Measurements from ENCODE around the gene CIB4.

The CIB4 gene

GRCh38 chr2:26607698-26608097, 33.5 kb downstream of the CIB4 start:
- DNase-seq (ENCODE audit: low read depth in 2 of 2), result no peak

DNA sequence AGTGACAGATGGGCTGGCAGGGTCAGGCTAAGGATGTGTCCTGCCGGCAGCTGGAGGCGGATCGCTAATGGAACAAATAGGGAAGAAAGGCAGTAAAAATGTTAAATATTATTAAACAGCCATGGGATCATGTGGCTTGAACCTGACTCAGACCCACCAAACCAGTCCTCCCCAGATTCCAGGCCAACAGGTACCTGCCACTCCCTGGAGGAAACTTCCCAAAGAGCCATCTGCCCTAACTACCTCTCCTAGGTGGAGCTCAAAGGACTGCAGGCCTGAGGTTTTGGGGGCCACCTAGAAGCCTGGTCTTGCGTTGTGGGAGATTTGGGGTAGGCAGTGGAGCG, 34.3 kb downstream of the CIB4 start:
- DNase-seq (ENCODE audit: low read depth in 2 of 2), result no peak

- no peak for DNase-seq (ENCODE audit: low read depth in 2 of 2)
Measured at GRCh38 chr2:26605999-26606846, 34.9 kb downstream of the CIB4 start.

- no peak for DNase-seq (ENCODE audit: low read depth in 2 of 2)
Measured at GRCh38 chr2:26605195-26605998, 35.8 kb downstream of the CIB4 start.

- no peak for DNase-seq (ENCODE audit: low read depth in 2 of 2)
Measured at GRCh38 chr2:26602575-26602974, 38.6 kb downstream of the CIB4 start.

DNA sequence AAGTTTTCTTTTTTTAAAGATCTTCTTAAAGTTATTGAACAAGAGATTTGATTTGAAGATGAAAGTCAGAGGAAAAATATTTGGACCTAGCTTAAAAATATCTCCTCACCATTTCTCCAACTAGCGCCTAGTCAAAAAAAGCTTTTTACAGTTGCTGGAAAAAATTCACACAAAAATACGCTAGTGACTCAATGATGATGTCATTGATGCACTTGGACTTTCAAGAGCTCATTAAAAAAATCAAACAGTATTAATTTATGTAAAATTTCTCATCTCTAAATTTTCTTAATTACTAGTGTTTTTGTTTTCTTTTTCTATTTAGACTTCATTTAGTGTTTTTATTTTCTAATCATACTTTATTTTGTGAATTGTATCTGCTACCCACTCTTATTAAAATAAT, 41.8 kb downstream of the CIB4 start:
- no peak for DNase-seq (ENCODE audit: low read depth in 2 of 2)

DNA sequence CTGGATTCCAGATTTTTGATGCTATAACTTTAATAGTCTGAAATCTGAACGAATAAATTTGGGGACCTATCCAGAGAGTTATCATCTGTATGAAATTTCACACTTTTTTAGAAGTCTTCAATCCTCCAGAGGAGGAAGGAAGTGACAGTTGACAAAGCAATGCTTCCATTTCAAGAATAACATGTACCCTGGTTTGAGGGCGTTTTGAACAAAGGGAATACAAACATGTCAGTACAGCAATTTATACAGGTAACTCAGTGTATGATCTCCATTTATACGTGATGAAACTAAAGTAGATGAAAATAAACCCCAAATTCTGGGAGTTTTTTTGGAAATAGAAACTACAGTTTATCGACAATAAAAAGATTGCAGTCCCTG, 42.2 kb downstream of the CIB4 start:
- DNase-seq (ENCODE audit: low read depth in 2 of 2), result no peak

DNA sequence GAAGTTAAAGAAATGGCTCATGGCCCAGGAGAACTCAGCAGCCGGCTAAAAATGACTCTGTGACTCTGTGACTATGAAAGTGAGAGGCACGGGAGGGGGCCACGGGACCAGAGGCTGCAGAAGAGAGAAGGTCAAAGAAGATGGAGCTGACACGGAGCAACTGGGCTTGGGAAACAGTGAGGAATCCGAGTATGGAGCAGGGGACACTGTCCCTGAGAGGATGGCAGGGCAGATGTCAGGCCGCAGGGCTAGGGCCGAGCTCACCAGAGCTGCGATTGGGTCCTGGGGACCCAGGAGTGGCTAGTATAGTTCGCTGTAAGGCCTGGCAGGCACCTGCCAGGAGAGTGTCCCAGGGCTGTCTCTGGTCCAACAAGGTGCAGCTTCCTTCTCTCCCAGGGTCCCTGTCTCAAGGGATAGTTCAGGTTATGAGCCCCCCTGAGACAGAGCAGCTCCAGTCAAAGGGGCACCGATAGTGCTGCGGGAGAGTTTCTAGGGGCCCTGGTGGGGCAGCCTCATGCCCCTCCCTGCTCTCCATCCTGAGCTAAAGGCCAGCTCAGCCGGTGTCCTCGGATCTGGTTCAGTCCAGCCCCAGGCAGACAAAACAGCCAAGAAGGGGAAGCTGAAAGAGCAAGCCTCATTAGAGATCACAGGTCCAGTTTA, 42.7 kb downstream of the CIB4 start:
- DNase-seq (ENCODE audit: low read depth in 2 of 2), result no peak

GRCh38 chr2:26597197-26597596, 44.0 kb downstream of the CIB4 start:
- no peak for DNase-seq (ENCODE audit: low read depth in 2 of 2)

DNA sequence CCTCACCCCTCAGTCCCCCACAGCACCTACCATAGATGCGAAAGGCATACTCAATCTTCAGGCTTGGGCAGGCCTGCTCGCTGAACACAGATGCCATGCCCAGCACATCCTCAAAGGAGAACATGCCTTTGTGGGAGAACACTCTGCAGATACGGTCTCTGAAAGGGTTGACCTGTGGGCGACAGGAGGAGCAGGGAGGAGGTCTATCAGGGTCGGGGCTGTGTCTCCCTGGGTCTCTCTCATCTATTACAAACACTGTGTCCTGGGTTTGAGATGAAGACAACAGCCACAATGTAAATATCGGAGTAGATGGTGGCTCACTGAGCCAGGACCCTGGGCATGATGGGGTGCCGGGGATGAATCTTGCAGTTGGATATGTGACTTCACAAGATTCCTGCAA, 46.0 kb downstream of the CIB4 start:
- DNase-seq (ENCODE audit: low read depth in 2 of 2), result no peak

- no peak for DNase-seq (ENCODE audit: low read depth in 2 of 2)
Measured at GRCh38 chr2:26591619-26592505, 49.3 kb downstream of the CIB4 start.

GRCh38 chr2:26590980-26591618, 50.1 kb downstream of the CIB4 start:
- no peak for DNase-seq (ENCODE audit: low read depth in 2 of 2)

GRCh38 chr2:26590508-26590907, 50.7 kb downstream of the CIB4 start:
- DNase-seq (ENCODE audit: low read depth in 2 of 2), result no peak

DNA sequence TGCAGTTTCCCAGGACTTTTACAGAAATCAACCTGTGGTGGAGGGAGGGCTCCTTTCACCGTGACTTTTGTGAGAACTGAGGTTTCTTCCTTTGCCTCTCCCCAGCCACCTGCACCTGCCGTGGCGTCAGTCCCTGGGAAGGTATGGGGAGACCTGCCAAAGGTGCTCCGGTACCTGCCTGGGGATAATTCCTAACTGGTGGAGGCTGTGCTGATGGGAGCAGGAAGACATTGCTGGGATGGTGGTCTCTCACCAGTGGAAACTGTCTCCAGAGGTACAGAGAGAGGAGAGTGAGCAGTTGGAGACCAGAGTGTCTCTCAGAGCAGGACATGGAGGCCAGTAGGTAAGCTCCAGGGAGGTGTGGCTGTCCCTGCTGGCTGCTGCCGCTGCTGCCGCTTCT, 52.6 kb downstream of the CIB4 start:
- DNase-seq (ENCODE audit: low read depth in 2 of 2), result no peak

DNA sequence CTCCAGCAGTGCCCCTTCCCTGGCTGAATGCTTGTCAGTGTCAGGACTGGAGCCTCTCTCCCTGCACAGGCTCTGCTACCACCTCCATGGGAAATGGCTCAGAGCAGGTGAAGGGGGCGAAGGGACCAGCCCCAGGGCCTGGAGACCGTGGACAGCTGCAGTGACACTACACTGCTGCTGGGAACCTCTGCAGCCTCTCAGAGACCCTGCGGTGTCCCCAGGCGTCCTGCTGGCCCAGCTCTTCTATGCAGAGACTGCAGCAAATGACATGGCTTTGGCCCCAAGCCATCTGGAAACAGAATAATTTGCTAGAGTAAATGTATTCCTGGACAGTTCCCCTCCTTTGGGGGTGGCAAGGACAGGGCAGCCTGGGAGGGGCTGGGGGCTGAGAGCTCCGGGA, 53.2 kb downstream of the CIB4 start:
- no peak for DNase-seq (ENCODE audit: low read depth in 2 of 2)

GRCh38 chr2:26585966-26586365, 55.2 kb downstream of the CIB4 start:
- DNase-seq (ENCODE audit: low read depth in 2 of 2), result no peak

DNA sequence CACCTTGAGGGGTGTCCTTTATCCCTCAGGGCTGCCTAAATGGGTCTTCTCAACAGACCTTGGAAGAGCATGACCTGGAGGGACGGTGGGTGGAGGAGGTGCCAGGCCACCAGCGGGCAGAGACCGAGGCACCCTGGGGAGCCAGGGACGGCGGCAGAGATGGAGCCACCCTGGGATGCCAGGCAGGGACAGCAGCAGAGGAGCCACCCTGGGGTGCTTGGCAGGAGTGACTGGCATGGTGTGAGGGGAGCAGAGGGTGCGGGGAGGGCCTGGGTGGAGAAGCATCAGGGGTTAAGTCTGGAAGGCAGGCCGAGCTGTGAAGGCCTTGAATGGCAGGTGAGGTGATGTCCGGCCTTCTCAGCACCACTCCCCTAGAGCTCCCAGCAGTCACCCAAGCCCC, 56.1 kb downstream of the CIB4 start:
- no peak for DNase-seq (ENCODE audit: low read depth in 2 of 2)

- no peak for DNase-seq (ENCODE audit: low read depth in 2 of 2)
Measured at GRCh38 chr2:26584656-26585055, 56.5 kb downstream of the CIB4 start.

- no peak for DNase-seq (ENCODE audit: low read depth in 2 of 2)
Measured at GRCh38 chr2:26584191-26584590, 57.0 kb downstream of the CIB4 start.

- no peak for DNase-seq (ENCODE audit: low read depth in 2 of 2)
Measured at GRCh38 chr2:26583381-26583911, 57.7 kb downstream of the CIB4 start.

DNA sequence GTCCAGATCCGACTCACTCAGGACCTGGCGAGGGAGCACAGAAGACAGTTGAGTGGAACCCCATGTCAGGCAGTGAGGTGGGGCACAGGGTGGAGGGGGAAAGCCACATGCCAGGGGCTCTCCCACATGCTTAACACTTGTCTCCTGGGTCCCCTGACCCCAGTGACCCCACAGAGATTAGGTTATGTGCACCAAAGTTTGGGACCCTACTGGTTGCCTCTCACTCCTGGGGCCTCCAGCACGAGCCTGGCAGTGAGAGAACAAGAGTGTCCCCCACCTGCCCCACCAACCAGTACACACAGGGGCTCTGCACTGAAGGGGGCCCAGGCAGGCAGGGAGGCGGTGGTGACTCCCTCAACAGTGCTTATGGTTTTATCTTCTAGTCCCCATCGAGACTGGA, 58.3 kb downstream of the CIB4 start:
- DNase-seq (ENCODE audit: low read depth in 2 of 2), result no peak

Data from stimulated activated CD4-positive, alpha-beta T cell treated with anti-CD3 and anti-CD28 coated beads, Interleukin-1b, Interleukin-23, amount 100 ng/mL, for 1 hour (primary cell).